H7 (cell line): Measurements from ENCODE around the gene TMEM163. TPM values are rescaled to one million over a fixed set of nuclear protein-coding genes. Genes with fewer than 3 reads are reported as not detected.
"Not testable (repeated sequence)": the region's sequence is repeated elsewhere in the genome, so short reads cannot be mapped to it uniquely, and the experiment has no call there.

Source experiments
- DNase-seq: peaks from one replicate; pipeline ENCODE4 v3.0.0; 2012
- H3K27me3 ChIP-seq: 2 replicates; pipeline ENCODE4 v1.6.0; 2011; ENCODE audit warnings: mild to moderate bottlenecking, low read length; ENCODE audit not compliant: control insufficient read depth, insufficient read depth
- H3K36me3 ChIP-seq: replicated peaks from 2 replicates; pipeline ENCODE4 v1.5.1; 2011; ENCODE audit warnings: low read length; ENCODE audit not compliant: control insufficient read depth, insufficient read depth
- H3K4me3 ChIP-seq: 2 replicates; pipeline ENCODE4 v1.5.1; 2011; ENCODE audit warnings: low read depth, mild to moderate bottlenecking, control low read depth, low read length, moderate library complexity; ENCODE audit not compliant: insufficient read depth
- total RNA-seq: library from RNA; depleted of rRNA; stranded (reverse); fragments of >200 nt; shearing (Covaris generic); gene quantifications from 2 replicates; pipeline ENCODE4 v1.2.3, GENCODE V29; 2014

Gene TMEM163
- total RNA-seq, 1 experiment from 2014 or later = 0.14 TPM

DNA sequence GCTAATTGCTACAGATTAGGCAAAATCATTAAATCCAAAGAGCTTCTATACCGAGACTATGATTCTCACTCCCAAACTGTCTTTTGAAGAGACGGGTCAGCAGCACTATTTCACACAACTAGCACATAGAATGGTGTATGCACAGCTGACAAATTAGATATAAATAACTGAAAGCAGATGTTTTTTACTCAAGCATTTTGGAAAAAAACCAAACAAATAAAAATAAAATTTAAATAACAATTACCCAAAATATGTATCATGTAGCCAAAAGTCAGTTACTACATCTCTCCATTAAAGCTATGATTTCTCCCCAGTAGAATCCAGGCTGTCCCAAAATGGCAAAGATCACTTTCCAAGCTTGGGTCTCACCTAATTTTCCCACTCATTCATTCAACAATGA, 107.9 kb downstream of the TMEM163 start:
- no peaks in the 10 kb centered on the region for H3K36me3 ChIP-seq
- DNase-seq = no peak
- H3K27me3 ChIP-seq = no peaks in the 10 kb centered on the region
- H3K4me3 ChIP-seq = no peak overlapping the region

DNA sequence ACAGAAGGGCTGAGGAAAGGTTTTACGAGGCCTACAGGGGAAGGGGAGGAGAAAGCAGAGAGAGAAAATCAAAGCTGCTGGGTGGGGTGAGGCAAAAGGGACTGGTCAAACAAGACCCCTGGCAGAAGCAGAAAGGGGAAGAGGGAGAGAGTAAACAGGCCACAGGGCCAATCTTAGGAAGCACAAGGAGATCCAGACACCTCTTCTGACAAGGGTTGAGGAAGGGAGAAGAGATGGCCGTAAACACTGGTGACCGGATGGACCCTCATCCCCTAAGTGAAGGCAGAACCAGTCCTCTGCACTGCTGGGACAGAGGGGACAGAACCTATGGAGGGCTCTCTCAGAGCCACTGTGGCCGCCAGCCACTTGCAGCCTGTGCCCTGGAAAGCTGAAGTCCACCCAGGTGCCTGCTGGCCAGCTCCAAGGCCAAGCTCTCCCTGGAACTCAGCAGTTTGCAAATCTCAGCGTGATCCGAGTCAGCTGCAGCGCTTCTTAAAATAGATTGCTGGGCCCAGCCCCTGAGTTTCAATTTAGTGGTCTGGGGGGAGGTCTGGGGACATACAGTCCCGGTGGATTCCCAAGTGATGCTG, 108.8 kb downstream of the TMEM163 start:
- DNase-seq = no peak
- H3K4me3 ChIP-seq = no peak overlapping the region
- no peaks in the 10 kb centered on the region for H3K27me3 ChIP-seq
- H3K36me3 ChIP-seq = no peaks in the 10 kb centered on the region

DNA sequence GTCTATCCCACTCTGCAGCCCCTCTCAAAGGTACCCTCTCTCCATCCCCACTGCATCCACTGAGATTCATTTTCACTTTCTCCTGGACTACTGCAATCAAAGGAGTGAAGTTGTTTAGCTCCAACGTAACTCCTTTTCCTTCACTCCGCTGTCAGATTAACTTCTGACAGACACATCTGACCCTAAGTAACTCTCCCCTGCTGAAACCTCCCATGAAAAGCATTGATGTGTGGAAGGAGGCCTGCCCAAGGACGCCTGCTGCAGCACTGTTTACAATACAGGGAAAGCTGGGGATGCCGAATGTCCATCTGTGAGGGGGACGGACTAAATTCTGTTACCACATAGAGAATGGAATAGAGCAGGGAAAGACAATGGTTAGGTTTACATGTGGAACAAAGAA, 114.8 kb downstream of the TMEM163 start:
- no peak for DNase-seq
- Histone ChIP-seq H3K4me3 (no peak overlapping the region), H3K27me3 (no peaks in the 10 kb centered on the region), H3K36me3 (no peaks in the 10 kb centered on the region)

GRCh38 chr2:134602666-134603065, 116.1 kb downstream of the TMEM163 start:
- Histone ChIP-seq H3K27me3 (no peaks in the 10 kb centered on the region), H3K4me3 (no peak overlapping the region), H3K36me3 (no peaks in the 10 kb centered on the region)
- no peak for DNase-seq

DNA sequence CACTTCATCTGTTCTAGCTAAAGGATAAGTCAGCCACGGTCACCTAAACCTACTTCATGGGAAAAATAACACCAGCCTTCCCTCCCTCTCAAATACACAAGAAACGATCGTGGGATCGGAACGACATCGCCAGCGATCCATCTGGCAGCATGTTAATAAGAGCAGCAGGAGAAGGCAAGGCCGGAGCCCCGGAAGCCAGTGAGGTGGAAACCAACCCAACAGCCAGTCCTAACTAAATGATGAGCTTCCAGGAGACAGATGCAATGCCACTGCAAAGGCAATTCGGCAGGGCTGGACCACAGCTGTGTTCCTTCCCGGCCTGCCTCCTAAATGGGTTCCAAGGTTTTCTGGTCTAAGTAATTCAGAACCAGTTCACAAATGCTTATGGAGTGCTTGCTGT, 117.5 kb downstream of the TMEM163 start:
- Histone ChIP-seq H3K36me3 (no peaks in the 10 kb centered on the region), H3K4me3 (no peak overlapping the region), H3K27me3 (no peaks in the 10 kb centered on the region)
- DNase-seq = no peak

- no peak overlapping the region for H3K4me3 ChIP-seq
- no peaks in the 10 kb centered on the region for H3K36me3 ChIP-seq
- H3K27me3 ChIP-seq = no peaks in the 10 kb centered on the region
- DNase-seq = no peak
These were observed 118.6 kb downstream of the TMEM163 start for GRCh38 chr2:134600208-134600607.

DNA sequence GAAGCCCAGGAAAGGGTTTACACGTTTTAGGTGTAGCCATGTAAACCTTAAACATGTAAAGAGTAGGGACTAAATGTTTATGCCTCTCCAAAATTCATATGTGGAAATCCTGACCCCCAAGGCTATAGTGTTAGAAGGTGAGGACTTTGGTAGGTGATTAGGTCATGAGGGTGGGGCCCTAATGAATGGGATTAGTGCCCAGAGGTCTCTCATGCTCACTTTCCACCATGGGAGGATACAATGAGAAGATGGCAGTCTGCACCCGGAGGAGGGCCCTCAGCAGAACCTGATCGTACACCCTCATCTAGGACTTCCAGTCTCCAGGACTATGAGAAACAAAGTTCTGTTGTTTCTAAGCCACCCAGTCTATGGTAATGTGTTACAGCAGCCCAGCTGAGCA, 119.6 kb downstream of the TMEM163 start:
- no peak for DNase-seq
- no peaks in the 10 kb centered on the region for H3K36me3 ChIP-seq
- no peak overlapping the region for H3K4me3 ChIP-seq
- no peaks in the 10 kb centered on the region for H3K27me3 ChIP-seq

GRCh38 chr2:134594399-134594798, 124.4 kb downstream of the TMEM163 start:
- H3K36me3 ChIP-seq = no peaks in the 10 kb centered on the region
- no peaks in the 10 kb centered on the region; the same call in 1 of the 2 replicates for H3K27me3 ChIP-seq
- no peak for DNase-seq
- no peak overlapping the region for H3K4me3 ChIP-seq

DNA sequence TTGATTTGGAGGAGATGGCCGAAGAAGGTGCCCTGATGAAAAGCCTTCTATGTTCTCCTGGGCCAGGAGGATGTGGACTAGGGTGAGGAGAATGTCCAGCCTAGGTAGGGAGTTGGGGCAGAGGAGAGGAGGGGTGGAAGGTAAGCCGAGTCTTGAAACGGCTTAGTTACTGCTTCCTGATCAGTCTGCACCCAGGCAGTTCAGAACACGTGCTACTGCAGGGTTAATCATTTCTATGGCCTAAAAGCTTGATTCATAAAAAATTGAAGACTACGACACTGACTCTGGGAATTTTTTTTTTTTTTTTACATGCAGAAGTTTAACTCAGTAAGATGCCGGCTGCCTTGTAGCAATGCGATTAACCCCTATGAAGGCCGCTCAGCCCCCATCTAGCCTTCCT, 125.3 kb downstream of the TMEM163 start:
- Histone ChIP-seq H3K27me3 (no peaks in the 10 kb centered on the region; the same call in 1 of the 2 replicates), H3K36me3 (no peaks in the 10 kb centered on the region), H3K4me3 (no peak overlapping the region)
- DNase-seq = no peak

GRCh38 chr2:134592377-134592776, 126.4 kb downstream of the TMEM163 start:
- DNase-seq = no peak
- Histone ChIP-seq H3K27me3 (no peaks in the 10 kb centered on the region; the same call in 1 of the 2 replicates), H3K4me3 (no peak overlapping the region), H3K36me3 (no peaks in the 10 kb centered on the region)

DNA sequence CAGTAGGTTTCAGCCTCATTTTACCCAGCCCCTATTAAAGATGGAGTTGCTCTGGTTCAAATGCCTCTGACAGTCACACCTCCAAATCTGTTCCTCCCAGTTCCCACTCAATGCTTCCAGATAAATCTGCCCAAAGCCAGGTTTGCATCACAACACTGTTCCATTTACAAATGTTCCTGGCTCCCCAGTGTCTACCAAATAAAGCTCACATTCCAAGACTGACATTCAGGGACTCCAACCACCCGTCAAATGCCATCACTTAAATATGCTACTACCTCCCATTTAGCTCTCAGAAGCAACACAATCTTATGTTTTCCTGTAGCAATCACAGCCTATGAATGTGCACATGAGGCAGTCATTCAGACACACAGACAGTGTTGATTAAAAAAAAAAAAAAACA, 127.3 kb downstream of the TMEM163 start:
- Histone ChIP-seq H3K36me3 (no peaks in the 10 kb centered on the region), H3K4me3 (no peak overlapping the region), H3K27me3 (no peaks in the 10 kb centered on the region; the same call in 1 of the 2 replicates)
- no peak for DNase-seq

GRCh38 chr2:134590679-134591078, 128.1 kb downstream of the TMEM163 start:
- no peak for DNase-seq
- no peak overlapping the region for H3K4me3 ChIP-seq
- no peaks in the 10 kb centered on the region for H3K36me3 ChIP-seq
- no peaks in the 10 kb centered on the region; the same call in 1 of the 2 replicates for H3K27me3 ChIP-seq

GRCh38 chr2:134589171-134590083, 129.4 kb downstream of the TMEM163 start:
- not testable (repeated sequence) for H3K4me3 ChIP-seq, DNase-seq, H3K27me3 ChIP-seq, H3K36me3 ChIP-seq

GRCh38 chr2:134588556-134588955, 130.2 kb downstream of the TMEM163 start:
- no peaks in the 10 kb centered on the region; the same call in 1 of the 2 replicates for H3K27me3 ChIP-seq
- H3K36me3 ChIP-seq = no peaks in the 10 kb centered on the region
- no peak for DNase-seq
- H3K4me3 ChIP-seq = no peak overlapping the region

GRCh38 chr2:134586326-134586965, 132.4 kb downstream of the TMEM163 start:
- Histone ChIP-seq H3K36me3 (no peaks in the 10 kb centered on the region), H3K27me3 (no peaks in the 10 kb centered on the region), H3K4me3 (no peak overlapping the region)
- no peak for DNase-seq
